ENCODE measurements around the gene LMTK3.

LMTK3 gene

DNA sequence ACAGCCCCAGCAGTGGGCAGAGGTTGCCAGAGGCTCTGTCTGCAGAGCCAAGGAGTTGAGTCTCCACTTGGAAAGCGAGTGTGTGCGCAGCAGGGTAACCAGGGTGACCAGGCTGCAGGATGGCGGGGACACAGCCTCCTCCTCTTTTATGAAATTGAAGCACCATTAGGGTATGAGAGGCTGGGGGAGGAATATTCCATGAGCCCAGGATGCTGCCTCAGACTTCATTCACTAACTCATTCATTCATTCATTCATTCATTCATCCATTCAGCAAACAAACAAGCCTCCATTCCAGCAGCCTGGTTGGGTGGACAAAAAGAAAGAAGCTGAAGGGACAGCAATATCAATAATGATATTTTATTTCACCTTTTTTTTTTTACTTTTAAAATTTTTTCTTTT is 6.6 kb upstream of the LMTK3 start:
- no peak overlapping the region for H3K27ac Mint-ChIP-seq
- no peaks in the 10 kb centered on the region for H3K36me3 Mint-ChIP-seq
- no peak overlapping the region for H3K4me3 Mint-ChIP-seq
- no peak for ATAC-seq
- H3K9me3 Mint-ChIP-seq, result no peaks in the 10 kb centered on the region
- H3K4me1 Mint-ChIP-seq, result peaks cover 7% of the 10 kb centered on the region
- DNase-seq (ENCODE audit: low spot score in 2 of 2), result no peak

DNA sequence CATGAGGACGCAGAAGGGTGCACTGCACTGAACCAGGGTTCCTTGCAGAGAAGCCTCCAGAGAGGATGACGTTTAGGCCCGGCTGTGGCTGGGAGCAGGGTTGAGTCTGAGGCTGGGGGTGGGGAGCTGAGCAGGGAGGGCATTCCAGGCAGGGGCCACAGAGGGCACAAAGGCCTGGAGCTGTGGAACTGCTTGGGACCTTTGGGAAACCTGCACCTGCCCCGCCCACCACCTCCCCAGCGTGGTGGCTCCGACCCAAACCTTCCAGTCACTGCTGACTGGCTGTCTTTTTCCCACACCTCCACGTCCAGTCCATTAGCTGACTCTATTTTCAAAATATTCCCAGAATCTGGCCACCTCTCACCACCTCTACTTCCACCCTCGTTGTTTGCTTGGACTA is 4.9 kb upstream of the LMTK3 start:
- Mint-ChIP-seq H3K4me3 (no peak overlapping the region), H3K4me1 (peaks cover 7% of the 10 kb centered on the region)
- ATAC-seq, result no peak

DNA sequence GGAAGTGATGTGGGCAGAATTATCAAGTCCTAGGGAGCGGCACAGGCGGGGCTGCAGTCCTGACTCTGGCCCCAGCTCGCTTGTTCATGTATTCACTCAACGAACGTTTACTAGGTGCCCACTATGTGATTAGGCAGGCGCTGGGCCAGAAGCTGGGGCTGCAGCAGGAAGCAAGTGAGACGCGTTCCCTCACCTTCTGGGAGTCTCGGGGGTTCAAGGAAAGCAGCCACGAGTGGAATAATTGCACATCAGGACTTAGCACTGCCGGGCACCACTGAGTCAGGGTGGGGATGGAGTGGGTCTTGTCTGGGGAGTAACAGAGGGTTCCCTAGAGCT is 2.5 kb upstream of the LMTK3 start:
- Mint-ChIP-seq H3K36me3 (no peaks in the 10 kb centered on the region), H3K27ac (peak overlapping the region; percentile 19), H3K9me3 (no peaks in the 10 kb centered on the region), H3K4me3 (no peak overlapping the region), H3K4me1 (peaks cover 21% of the 10 kb centered on the region)
- no peak for ATAC-seq
- DNase-seq (ENCODE audit: low spot score in 2 of 2), result no peak

More for the DNA sequence above, 4.9 kb upstream of the LMTK3 start:
- no peak overlapping the region for H3K27ac Mint-ChIP-seq
- H3K36me3 Mint-ChIP-seq, result no peaks in the 10 kb centered on the region
- H3K9me3 Mint-ChIP-seq, result no peaks in the 10 kb centered on the region
- no peak for DNase-seq (ENCODE audit: low spot score in 2 of 2)

DNA sequence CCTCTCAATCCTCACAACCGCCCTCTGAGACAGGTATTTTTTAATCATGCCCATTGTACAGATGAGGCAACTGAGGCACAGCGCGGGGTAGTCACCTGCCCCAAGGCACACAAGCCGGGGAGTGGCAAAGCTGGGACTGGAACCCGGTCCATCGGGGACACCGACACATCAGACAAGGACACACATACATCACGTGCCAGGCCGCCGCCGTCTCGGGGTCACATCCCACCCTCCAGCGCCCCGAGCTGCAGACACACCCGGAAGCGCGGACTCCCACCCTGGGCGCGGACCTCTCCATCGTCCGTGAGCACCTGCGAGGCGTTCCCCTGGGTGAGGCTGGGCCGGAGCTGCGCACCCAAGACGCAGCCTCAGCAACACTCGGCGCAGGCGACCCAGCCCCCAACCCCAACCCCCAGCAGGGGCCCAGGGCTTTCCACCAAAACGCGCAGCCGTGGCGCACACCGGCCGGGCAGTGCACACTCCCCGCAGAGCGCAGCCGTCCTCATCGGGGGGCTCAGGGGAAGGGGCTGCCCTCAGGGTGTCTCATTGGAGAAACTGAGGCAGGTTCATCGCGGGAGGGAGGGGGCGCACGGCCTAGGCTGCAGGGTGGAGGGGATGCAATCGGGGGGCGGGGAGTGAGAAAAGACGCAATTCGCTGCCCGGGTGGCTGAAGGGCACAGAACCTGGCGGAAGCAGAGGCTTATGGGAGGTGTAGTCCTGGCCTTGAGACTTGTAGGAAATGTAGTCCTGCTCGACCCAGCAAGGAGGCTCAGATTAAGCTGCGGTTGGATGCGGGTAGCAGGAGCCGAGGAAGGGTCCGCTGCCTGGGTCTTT is 1.9 kb upstream of the LMTK3 start:
- Mint-ChIP-seq H3K36me3 (no peaks in the 10 kb centered on the region), H3K9me3 (no peaks in the 10 kb centered on the region), H3K27ac (peak overlapping the region; percentile 19), H3K4me1 (peaks cover 21% of the 10 kb centered on the region), H3K4me3 (no peak overlapping the region)
- ATAC-seq (peak; percentile 82), DNase-seq (ENCODE audit: low spot score in 2 of 2) (peak in 1 of 2 donors; percentile 82)

DNA sequence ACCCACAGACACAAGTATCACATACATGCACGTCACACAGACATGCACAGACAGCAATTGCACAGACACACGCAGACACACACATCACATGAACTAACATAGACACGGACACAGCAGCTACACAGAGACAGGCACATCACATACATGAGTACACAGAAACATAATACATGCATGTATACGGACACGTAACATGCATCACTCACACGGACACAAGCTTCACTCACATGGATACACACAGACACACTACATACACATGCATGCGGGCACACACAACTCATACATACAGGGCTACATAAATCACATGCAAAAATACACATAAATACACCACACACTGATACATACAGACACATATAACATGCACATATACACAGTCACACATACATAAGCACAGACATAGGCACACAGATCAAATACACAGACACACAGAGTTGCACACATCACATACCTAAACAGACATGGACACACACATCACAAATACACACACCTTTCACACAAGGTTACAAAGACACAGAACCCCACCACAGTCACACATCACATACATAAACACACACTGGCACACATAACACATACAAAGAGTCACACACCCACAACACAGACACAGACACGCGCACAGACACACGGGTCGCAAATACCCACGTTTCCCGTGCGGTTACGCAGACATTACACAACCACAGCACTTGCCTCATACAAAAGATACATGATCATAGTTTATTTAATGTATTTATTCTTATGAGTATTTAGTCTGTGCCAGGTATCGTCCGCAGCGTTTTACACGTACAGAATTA is 1.1 kb upstream of the LMTK3 start:
- H3K36me3 Mint-ChIP-seq, result no peaks in the 10 kb centered on the region
- no peak overlapping the region for H3K4me3 Mint-ChIP-seq
- DNase-seq (ENCODE audit: low spot score in 2 of 2), result peak in 1 of 2 donors; percentile 48
- H3K4me1 Mint-ChIP-seq, result peaks cover 21% of the 10 kb centered on the region
- no peak overlapping the region for H3K27ac Mint-ChIP-seq
- ATAC-seq, result no peak
- H3K9me3 Mint-ChIP-seq, result no peaks in the 10 kb centered on the region

DNA sequence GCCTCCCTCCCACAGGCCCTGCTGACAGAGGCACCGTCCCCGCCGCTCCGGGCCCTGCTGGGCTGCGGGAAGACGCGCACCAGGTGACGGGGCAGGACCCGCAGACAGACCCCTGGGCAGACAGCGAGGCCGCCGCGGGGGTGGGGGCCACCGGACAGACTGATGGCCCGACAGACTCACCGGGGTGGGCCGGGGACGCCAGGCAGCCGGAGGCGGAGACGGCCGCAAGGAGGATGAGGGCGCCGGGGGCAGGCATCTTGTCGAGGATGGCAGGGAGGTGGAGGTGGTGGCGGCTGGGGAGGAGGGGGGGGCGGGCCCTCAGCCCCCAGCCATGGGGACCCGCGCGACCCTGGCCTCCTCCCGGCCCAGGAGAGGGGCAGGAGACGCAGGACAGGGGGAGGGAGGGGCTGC is 309 bp downstream of the LMTK3 start:
- Mint-ChIP-seq H3K4me1 (peaks cover 21% of the 10 kb centered on the region), H3K4me3 (no peak overlapping the region), H3K9me3 (no peaks in the 10 kb centered on the region), H3K36me3 (no peaks in the 10 kb centered on the region), H3K27ac (no peak overlapping the region)
- no peak for DNase-seq (ENCODE audit: low spot score in 2 of 2)
- peak; percentile 17 for ATAC-seq

DNA sequence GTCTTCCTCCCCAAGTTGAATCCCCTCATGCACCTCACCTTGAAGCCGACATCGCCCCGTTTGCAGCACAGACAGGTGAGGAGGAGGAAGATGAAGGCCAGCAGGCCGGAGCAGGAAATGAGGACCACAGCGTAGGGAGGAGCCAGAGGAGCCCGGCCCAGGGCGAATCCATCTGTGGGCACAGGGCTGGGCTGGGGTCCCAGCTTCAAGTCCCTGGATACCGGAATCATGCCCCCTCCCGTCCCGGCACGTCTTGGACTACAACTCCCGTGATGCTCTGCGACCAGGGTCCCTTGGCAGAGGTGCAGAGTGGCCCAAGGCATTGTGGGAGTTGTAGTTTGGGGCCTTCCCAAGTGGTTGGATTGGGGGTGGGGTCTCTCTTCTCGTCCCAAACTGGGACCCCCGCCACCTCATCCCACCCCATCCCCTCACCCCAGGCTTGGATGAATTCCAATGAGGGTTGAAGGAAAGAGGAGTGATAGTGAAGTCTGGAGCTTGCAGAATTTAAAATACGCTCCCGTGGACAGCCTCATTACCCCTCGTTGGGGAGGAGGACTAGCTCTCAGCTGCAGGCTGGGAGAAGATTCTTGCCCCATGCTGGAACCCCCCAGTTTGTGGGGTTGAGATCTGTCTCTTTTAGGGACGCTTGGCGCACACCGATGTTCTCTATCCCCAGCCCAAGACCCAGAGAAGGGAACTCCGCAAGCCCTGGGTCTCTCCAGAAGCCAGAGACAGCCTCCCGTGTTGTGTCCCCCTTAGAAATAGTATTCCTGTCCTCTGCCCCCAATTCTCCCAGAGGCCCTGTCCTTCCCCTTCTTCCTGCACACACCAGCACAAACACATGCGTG is 990 bp downstream of the LMTK3 start:
- peak in 1 of 2 donors; percentile 88 for DNase-seq (ENCODE audit: low spot score in 2 of 2)
- Mint-ChIP-seq H3K27ac (peak overlapping the region; percentile 35), H3K4me1 (peaks cover 21% of the 10 kb centered on the region), H3K4me3 (no peak overlapping the region), H3K36me3 (no peaks in the 10 kb centered on the region), H3K9me3 (no peaks in the 10 kb centered on the region)
- ATAC-seq, result peak; percentile 72

DNA sequence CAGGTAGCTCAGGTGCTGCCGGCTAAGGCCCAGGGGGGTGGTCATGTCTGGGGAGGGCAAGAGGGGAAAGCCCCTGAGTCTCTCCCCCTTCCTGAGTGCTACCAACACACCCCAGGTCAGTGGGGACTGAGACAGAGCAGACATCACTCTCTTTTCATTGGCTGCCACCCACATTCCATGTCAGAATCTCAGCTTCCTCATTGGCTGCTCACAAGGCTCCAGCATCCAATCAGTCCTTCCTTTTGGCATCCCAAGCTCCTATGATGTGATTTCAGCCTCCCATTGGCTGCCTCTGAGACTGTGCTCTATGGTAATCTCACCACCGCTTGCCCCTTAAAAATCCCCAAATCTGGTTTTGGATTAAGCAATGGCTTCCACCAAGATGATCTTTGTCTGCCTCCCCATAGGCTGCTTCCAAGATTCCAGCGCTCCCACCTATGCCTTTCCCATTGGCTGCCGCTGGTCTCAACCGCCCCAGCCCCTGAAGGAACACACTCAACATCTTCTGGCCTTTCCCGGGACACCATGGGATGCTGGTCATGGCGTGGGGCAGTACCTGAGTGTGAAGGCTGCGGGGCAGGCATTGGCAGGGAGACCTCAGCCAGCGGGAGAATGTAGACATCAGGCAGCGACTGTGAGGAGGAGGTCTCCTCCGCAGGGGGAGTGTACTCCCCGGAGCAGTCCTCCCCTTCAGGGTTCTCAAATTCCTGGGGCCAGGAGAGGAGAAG is 2.0 kb downstream of the LMTK3 start:
- no peak for DNase-seq (ENCODE audit: low spot score in 2 of 2)
- no peaks in the 10 kb centered on the region for H3K9me3 Mint-ChIP-seq
- H3K36me3 Mint-ChIP-seq, result no peaks in the 10 kb centered on the region
- peak overlapping the region; percentile 35 for H3K27ac Mint-ChIP-seq
- H3K4me1 Mint-ChIP-seq, result peaks cover 21% of the 10 kb centered on the region
- H3K4me3 Mint-ChIP-seq, result no peak overlapping the region
- ATAC-seq, result no peak

DNA sequence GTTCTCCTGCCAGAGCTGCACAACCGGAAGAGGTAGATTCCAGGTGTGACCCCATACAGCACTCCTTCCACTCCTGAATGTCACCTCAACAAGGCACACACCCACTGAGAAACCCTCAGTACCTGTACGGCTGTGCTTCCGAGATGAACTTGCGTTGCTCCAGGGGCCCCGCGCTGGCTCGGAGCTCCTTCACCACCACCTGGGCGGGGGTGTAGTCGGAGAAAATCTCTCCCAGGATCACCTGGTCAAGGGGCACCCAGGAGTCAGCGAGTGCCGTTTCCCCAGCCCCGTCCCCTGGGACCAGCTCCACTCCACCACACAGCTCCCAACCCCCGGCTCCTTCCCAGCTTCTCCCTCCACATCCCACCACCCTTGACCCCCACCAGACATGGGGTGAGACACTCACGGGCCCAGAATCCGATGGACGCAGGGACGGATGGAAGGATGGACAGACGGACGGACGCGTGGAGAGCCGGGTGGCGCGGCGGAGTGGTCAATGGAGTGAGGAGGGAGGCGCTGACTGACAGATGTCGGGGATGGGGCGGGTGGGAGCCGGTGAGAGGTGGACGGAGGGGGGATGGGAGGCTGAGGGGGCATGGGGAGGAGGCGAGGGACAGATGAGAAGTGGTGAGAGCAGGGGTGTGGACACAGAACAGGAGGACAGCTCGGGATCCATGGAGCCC is 2.8 kb downstream of the LMTK3 start:
- DNase-seq (ENCODE audit: low spot score in 2 of 2), result no peak
- peaks cover 17% of the 10 kb centered on the region for H3K4me1 Mint-ChIP-seq
- no peaks in the 10 kb centered on the region for H3K9me3 Mint-ChIP-seq
- ATAC-seq, result no peak
- H3K36me3 Mint-ChIP-seq, result no peaks in the 10 kb centered on the region
- no peak overlapping the region for H3K27ac Mint-ChIP-seq
- no peak overlapping the region for H3K4me3 Mint-ChIP-seq

DNA sequence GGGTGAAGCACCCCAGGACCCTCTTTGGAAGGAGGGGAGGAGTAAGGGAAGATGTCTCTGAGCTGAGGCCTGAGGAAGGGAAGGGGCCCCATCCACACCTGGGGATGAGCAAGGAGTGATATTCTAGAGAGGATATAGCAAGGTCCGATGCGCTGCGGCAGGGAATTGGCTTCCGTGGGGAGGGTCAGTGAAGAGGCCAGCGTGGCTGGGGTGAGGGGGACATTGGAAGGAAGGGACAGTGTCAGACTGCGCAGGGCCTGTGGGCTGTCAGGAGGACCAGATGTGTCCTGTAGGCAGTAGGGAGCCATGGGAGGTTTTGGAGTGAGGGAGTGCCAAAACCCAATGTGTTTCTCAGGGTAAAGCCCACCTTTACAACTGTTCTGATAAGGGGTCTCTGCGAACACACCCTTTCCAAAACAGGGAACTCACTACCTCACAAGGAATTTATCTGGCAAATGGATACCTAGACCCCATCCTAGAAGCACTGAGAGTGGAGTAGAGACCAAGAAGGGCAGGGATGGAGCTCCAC is 3.7 kb downstream of the LMTK3 start:
- Mint-ChIP-seq H3K4me1 (peaks cover 20% of the 10 kb centered on the region), H3K9me3 (no peaks in the 10 kb centered on the region), H3K36me3 (no peaks in the 10 kb centered on the region), H3K4me3 (no peak overlapping the region), H3K27ac (no peak overlapping the region)
- DNase-seq (ENCODE audit: low spot score in 2 of 2) (no peak), ATAC-seq (no peak)

DNA sequence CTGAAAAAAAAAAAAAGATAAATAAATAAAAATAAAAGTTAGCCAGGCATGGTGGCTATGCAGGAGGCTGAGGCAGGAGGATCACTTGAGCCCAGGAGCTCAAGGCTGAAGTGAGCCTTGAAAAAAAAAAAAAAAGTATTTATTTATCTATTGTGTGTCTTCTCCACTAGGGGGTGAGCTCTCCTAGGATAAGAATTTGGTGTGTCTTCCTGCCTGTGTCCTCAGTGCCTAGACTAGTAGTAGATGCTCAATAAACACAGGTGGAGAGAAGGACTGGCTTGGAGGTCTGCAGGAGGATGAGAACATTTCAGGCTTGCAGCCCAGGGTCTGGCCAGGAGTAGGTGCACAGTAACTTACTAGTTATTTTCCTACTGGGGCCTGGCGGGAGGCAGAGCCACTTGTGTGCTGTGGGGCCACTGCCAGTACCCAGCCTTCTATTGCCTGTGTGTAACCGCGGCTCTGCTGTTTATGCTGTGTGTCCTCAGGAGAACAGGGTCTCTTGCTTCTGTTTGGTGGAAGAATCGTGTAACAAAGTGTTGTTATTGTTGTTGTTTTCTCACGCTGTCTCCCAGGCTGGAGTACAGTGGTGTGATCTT is 5.4 kb downstream of the LMTK3 start:
- peaks cover 32% of the 10 kb centered on the region for H3K4me1 Mint-ChIP-seq
- ATAC-seq (peak; percentile 18), DNase-seq (ENCODE audit: low spot score in 2 of 2) (peak in 1 of 2 donors; percentile 54)
- no peak overlapping the region for H3K27ac Mint-ChIP-seq
- no peaks in the 10 kb centered on the region for H3K9me3 Mint-ChIP-seq
- no peak overlapping the region for H3K4me3 Mint-ChIP-seq
- H3K36me3 Mint-ChIP-seq, result no peaks in the 10 kb centered on the region

DNA sequence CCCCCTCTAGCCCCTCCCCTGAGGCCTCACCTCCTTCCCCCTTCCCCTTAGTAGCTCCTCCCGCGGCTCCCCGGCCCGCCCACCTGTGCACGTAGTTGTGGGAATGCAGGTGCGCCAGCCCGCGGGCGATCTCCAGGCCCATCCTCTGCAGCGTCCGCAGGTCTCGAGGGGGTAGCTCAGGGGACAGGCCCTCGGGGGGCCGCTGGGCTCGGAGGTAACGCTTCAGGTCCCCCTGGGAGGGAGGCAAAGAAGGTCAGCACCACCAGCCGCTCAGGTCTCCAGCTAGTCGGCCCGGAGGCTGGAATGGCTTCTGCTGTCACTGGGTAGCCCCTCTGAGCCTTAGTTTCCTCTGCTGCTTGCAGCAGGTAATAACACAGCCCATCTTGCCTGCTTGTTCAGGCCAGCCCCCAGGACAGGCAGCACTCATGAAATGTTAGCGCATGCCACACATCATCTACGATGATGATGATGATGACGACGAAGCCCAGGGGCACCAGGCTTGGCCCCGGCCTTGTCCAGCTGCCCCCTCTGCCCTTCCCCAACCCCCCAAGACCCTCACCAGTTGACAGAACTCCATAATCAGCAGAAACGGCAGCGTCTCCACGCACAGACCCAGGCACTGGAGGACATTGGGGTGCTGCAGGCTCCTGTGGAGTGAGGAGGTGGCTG is 9.2 kb downstream of the LMTK3 start:
- H3K27ac Mint-ChIP-seq, result no peak overlapping the region
- H3K4me3 Mint-ChIP-seq, result peak overlapping the region; percentile 70
- H3K4me1 Mint-ChIP-seq, result peaks cover 27% of the 10 kb centered on the region
- DNase-seq (ENCODE audit: low spot score in 2 of 2), result no peak
- ATAC-seq, result peak; percentile 17
- no peaks in the 10 kb centered on the region for H3K9me3 Mint-ChIP-seq
- H3K36me3 Mint-ChIP-seq, result no peaks in the 10 kb centered on the region

DNA sequence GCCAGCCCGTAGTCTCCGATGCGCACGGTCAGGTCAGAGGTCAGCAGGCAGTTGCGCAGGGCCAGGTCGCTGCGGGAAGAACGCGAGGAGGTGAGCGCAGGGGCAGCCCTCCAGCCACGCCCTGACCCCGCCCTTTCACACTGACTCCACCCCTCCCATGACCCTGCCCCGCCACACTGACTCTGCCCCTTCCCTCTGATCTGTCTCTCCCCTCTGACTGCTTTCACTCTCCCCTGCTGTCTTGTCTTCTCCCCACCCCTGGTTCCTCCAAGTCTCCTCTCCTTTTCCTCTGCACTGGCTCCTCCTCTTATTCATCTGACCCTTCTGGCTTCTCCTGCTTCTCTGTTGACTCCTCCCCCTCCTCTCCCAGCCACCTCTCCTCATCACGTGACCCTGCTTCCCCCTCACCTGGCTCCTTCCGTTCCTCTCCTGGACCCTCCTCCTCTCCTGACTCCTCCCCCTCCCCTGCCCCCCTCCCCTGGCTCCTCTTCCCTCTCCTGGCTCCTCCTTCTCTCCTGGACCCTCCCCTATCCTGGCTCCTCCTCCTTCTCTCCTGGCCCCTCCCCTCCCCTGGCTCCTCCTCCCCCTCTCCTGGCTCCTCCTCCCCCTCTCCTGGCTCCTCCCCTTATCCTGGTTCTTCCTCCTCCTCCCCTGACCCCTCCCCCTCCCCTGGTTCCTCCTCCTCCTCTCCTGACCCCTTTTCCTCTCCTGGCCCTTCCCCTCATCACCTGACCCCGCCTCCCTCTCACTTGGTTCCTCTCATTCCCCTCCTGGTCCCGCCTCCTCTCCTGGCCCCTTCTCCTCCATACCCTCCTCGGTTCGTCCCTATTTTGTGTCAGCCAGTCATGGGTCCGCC is 9.9 kb downstream of the LMTK3 start:
- Mint-ChIP-seq H3K4me3 (peak overlapping the region; percentile 70), H3K27ac (peak overlapping the region; percentile 89), H3K36me3 (no peaks in the 10 kb centered on the region), H3K4me1 (peaks cover 27% of the 10 kb centered on the region), H3K9me3 (no peaks in the 10 kb centered on the region)
- no peak for DNase-seq (ENCODE audit: low spot score in 2 of 2)
- peak; percentile 81 for ATAC-seq
